Neural progenitor cell (in vitro differentiated cells): ENCODE data around the gene GSDMA.

Experiments used
- CTCF ChIP-seq: fragments of 200-600 bp; sonication (generic); IDR thresholded peaks from 2 replicates; pipeline ENCODE4 v1.5.1; 2017; ENCODE audit warnings: antibody characterized with exemption, mild to moderate bottlenecking
- EZH2 ChIP-seq: fragments of 200-600 bp; sonication (generic); IDR thresholded peaks from 2 replicates; pipeline ENCODE4 v1.6.1; 2017; ENCODE audit warnings: antibody characterized with exemption, mild to moderate bottlenecking, moderate library complexity

GRCh38 chr17:39926135-39926587 is 36.6 kb upstream of the GSDMA start:
- TF ChIP-seq CTCF: no peak
- no peak for TF ChIP-seq EZH2
